HG03159 (cell line): Measurements from ENCODE around the gene PDZRN4.
A peak's percentile ranks its signal among the peaks of the same experiment; 100 is the strongest.
"Not testable (repeated sequence)": the region's sequence is repeated elsewhere in the genome, so short reads cannot be mapped to it uniquely, and the experiment has no call there.

ENCODE experiments used
- ATAC-seq: cut with Tn5 transposase; IDR thresholded peaks from one replicate; pipeline ENCODE4 v1.9.1; 2021; ENCODE audit warnings: mild to moderate bottlenecking, moderate library complexity; ENCODE audit not compliant: unreplicated experiment

Gene PDZRN4

DNA sequence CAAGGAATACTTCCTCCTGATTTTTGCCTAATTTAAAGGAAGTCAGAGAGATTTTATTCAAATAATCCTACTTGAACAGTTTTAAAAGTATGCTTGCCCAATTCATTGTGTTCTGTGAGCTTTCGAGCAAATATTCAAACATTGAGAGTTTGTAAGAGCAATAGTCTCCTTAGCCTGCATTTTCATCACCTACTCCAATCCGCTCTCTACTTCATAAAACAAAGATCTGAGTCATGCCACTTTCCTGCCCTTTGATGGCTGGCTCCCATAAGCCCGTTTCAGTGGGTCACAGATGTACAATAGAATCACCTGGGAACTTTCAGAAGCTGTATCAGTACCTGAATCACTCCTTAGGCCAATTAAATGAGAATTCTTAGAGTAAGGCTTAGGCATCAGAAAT, 319.2 kb downstream of the PDZRN4 start:
- no peak for ATAC-seq

DNA sequence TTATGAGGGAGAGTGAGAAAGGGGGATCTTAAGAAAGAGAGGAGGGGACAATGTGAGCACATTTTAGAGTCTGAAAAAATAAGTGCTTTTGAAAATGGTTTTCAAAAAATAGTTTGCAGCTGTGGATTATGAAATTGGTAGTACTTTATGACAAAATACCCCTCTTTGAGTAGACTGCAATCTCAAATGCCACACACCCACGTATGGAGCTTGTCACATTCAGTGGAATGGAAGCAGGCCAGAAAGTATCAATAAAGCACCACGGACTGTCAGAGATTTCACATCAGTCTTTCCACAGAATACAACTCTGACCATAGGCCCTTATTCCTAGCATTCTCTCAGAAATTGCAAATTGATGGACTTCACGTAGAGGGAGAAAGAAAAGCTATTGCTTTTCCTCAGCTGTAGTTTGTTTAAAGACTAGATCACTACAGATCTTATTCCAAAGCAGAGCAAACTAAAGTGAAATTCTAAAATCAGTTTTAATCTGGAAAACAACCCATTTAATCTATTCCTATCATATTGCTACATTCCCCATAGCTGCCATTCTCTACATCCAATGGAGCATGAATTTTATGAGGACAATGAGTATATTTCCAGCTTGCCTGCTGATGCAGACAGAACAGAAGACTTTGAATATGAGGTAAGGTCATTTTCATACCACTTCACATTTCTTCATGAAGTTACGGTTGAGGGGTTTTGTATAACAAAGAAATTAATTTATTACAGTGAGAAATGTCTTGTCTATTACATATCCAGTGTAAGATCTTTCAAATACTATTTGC, 321.3 kb downstream of the PDZRN4 start:
- ATAC-seq: no peak

DNA sequence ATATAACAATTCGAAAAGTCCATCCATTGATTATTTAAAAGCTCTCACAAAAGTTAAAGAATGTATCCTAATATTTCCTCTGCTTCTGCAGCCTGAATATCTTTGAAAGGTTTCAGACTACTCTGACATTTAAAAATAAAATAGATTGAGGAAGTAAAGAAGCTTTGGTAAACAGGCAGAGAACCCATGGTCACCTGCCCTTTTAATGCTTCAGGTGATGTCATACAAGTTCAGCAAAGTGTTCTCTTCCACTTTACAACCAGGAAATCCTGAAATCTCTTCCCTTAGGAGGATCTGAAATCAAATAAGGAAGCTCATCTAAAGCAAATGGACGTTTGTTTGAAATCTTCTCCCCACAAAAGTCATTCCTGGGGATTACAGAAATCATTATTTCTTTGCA, 322.4 kb downstream of the PDZRN4 start:
- ATAC-seq: no peak

DNA sequence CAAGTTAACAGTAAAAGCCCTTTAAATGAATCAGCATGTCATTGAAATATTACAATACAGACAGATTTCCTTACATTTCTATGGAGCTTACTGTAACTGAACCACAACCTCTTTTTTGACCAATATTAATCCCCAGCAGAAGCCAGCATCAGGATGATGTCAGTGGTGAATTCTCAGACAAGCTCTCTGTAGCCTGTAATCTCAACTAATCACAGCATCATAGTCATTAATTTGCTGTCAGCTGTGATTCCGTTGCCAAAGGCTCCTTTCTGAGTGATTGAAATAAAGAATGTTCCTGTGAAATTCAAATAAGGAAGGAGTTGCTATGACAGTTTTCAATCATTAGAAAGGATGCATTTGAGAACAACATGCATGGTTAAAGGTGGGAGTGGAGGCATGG, 323.1 kb downstream of the PDZRN4 start:
- ATAC-seq: no peak

DNA sequence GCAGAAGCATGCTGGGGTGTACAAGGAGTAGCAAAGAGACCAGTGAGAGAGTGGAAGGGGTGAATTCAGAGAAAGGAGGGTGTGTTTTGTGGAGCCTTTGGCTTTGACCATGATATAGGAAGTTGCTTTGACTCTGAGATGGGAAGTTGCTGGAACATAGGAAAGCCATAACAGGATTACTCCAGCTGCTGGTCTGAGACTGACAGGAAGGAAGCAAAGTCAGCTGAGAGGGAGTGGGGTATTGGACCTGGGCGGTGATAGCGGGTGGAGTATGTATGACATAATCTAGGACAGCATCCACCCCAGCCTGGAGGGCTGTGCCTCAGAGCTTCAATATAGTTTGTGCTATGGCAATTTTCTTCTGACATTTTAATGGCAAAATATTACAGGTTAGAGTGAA, 324.4 kb downstream of the PDZRN4 start:
- no peak for ATAC-seq

DNA sequence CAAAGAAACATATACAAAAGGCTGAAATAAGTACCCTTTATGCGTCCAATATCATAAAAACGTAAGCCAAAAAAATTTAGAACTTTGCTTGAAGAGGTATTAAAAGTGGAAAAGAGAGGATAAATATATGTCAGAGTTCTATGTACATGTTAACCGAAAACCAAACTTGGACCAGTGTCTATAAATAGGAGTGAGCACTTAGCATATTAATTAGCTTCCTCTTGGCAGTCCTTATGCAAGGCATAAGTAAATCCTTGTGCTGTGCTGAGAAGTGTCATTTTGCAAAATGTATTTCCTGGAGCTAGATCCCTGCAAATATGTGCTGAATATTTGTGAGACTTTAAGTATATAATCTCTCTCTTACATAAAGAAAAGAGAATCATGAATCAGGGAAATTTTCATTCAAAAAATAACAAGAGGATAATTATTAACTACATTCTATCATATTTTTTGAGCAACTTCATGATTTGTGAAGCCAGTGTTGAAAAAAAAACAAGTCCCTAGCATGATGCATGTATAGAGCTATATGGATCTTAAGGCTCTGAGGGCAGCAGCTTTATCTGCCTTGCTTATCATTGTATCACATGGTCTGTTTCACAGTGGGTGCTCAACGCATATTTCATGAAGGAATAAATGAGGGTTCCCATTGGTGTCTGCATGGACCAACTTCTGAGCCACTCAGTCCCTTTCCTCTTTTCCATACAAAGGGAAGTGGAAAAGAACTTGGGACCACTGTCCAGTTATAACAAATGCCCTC, 326.1 kb downstream of the PDZRN4 start:
- ATAC-seq: no peak

DNA sequence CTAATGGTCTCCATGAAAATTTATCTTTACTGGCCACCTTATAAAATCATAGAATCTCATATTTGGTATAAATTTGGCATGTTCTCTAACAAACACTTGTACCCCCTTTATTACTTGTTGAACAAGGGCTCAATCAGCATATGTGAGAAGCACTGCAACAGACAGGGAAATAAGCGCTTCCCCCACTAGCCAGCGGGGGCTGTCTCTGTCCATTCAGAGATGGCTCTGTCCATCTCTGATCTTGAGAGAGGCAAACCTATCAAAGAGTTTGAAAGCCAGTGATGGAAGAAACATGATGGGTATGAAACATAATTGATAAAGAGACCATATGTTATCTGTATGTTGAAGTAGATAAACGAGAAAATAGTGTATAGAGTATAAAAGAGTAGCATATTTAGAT, 326.8 kb downstream of the PDZRN4 start:
- ATAC-seq: no peak

DNA sequence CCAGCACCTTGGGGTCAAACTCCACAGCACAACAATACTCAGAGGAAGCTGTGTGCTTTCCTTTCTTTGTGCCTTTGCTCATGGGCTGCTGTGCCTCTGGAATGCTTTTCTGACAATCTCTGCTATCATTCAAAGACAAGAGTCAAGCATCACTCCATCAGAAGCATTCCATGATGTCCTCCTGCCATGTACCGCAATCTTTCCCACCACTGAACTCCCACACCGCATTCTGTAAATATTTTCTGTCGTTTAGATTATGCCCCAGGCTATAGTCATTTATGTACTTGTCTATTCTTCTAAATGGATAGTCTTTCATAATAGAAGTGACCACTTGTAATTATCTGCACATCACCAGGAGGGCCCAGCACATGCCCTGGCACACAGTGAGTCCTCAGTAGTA, 327.8 kb downstream of the PDZRN4 start:
- no peak for ATAC-seq

DNA sequence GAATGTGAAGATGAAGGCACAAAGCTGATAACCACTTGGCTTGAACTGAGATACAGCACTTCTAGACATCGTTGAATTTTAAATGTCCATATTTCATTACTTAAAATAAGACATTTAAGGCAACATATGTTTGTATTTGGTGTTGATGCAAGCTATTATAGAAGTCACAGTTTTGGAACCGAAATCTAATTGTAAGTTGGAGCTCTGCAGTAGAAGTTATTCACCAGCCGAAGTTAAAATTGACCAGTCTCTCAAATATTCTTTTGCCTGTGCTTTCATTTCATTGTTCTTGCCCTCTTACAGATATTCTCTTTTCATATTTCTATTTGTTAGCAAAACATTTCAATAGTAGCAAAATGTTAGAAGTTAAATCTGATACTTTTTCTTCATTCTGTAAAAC, 332.7 kb downstream of the PDZRN4 start:
- ATAC-seq: no peak

DNA sequence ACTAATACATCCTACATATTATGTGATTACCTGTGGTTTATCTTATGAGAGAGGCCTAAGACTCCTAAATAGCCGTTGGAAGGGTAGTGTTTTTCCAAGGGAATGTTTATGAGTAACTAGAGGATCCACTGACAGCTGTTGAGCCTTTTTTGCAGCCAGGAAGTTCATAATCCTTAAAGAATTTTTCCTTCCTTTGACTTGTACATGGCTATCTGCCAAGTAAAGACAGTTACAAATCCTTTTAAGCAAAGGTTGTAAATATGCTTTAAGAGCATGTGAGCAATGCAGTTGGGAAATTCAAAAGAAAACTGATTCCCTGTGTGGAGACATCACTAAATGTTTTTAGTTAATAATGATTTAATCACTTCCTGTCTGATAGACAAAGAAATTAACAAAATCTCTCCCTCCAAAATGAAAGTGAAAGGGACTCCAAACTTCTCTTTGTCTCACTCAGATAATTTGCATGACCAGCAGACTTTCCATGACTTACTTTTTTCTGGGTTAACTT, 333.8 kb downstream of the PDZRN4 start:
- ATAC-seq: peak; percentile 89

DNA sequence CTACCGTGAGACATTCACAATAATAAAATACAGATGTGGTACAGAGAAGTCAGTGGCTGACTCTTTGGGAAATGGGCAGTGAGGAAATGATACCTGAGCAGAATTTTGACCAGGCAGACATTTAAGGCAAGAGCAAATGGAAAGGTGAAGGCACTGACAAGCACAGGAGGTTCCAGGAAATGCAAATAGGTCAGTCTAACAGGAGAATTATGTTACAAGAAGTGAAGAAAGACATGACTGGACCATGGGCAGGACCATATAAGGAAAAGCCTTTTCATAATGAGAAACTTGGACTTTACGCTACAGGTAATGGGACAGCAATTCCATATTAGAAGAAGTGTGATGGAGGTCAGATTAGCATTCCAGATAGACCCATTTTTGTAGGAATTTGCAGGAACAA, 338.9 kb downstream of the PDZRN4 start:
- ATAC-seq: no peak

DNA sequence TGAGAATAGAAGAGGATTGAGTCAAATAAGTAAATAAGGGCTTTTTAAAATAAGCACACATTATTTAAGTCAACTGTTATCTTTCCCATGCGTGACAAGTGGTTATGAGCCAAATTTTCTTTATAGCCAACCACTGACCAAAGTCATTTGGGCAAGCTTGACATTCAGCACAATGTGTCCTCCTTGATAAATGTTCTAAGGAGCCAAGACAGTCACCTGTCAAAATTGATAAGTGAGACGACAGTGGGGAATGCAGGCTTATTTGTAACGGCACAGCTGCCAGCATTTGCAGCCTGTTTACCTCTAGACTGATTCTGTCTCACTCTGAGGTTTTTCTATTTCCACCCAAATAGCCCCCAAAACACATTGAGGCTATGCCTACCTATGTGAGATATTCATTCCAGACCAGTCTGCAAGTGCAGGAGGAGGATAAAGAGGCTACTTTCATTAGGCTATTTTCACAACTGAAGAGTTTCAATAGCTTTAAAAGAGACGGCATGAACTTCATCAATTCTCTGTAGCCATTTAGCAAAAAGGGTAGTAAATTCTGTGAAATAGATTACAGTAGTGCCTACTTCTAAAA, 339.5 kb downstream of the PDZRN4 start:
- ATAC-seq: no peak

DNA sequence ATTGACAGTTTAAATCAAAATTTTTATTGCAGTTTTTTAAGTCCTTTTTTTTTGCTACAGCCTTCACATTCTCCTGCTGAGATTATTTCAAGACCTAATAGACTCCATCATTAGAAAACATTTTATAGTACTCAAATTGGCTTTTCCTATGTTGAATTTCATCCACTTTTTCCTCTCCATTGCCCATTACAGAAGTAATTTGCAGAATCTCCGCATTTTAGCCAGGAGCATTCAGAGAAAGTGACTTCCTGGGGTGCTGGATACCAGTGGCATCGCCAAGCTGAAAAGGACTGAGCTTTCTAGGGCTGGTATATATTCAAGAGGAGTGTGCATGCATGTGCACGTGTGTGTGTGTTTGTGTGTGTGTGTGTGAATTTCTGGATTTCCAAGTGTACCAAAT, 340.8 kb downstream of the PDZRN4 start:
- ATAC-seq: no peak

DNA sequence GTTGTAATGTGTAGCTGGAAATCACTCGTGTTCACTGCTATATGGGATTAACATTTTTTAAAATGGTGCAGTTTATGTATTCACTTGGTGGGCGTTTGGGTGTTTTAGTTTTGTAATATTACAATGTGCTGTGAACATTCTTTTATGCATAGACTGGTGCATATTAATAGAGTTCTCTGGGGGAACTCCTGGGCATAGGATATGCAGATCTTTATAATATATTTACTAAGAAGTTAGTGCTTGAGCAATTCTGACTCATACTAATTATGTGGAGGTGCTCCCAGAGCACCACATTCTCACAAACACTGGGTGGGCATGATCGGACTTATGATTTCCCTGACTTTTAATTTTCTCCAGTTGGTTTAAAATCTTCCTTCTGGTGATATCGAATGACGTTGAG, 342.3 kb downstream of the PDZRN4 start:
- ATAC-seq: no peak

DNA sequence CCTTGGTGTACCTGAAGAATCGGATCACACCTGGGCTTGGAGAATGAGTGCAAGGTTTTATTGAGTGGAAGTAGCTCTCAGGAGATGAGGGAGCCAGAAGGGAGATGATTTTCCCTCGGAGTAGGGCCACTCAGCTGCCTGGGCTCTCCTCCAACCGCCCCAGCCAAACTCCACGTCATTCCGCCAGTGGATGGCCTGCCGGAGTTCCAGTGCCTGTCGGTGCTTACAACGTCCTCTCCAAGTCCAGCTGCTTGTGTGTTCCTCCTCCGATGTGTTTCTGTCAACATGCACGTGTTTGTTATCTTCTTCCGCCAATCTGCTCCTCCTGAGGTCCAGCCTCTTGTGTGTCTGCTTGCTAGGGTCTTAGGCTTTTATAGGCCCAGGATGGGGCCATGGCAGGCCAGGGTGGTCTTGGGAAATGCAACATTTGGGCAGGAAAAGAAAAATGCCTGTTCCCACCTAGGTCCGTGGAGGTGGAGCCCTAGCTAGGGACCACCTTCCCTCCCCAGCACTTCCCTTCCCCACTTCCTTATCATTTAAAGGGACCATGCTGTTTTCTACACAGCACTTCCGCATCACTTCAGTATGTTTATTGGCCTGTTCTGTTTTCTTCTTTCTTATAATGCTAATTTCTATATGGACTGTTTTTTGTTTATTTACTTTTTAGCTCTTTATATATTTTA, 343.2 kb downstream of the PDZRN4 start:
- ATAC-seq: no peak

DNA sequence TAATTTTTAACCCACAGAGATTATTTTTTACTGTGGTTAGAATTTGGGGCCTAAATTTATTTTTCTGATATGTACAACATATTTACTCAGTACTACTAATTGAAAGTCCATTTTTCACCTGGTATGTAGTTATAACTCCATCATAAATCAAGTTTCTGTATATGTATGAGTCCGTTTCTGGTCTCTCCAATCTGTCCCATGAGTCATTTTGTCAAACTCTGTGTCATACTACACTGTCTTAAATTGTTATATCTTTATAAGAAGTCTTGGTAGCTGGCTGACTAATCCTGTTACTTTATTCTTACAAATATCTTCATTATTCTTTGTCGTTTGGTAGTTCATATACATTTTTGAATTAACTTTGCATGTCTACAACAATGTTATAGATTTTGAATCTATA, 344.0 kb downstream of the PDZRN4 start:
- peak; percentile 49 for ATAC-seq

DNA sequence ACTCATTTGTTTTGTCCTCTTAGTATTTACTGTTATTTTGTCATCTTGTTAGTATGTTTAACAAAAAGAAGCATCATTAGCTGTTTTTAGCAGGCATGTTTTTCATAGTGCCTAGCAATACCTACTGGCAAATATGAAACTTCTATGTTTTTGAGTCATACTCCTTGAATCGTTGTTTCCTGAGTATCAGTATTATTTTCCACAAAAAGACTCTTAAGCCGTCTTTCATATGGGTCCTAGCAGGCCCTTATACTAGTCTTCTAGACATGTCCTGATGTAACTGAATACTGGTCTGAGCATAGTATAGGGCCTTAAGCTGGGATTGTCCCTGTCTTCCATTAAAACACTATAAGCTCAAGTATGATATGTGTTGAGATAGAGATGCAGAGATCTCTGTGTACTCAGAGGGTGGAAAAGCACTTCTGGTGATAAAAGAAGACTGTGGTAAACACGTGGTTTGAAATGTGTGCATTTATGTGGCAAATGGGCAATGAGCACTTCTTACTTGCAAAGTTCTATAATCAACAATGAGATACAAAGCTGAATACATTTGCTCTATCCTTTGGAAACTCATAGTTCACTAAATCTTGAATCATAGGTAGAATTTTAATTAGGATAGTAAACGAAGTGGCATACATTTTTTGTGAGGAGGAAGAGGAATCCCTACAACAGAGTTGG, 348.8 kb downstream of the PDZRN4 start:
- ATAC-seq: no peak

DNA sequence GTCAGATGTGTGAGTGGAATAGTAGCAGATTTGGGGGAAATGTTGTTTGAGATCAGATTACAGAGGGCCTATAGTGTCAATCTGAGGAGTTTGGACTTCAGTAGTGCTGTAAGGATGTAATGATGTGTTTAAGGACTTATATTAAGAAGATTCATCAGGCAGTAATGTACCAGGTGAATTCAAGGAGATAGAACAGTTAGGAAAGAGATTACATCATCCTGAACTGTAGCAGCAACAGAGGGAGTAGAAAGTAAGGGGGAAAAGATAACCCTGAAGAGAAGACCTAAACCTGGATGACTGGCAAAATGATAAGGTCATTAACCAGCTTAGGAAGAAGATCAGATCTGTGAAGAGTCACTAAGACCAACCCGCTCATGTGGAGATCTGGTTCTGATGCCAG, 349.4 kb downstream of the PDZRN4 start:
- ATAC-seq: no peak

DNA sequence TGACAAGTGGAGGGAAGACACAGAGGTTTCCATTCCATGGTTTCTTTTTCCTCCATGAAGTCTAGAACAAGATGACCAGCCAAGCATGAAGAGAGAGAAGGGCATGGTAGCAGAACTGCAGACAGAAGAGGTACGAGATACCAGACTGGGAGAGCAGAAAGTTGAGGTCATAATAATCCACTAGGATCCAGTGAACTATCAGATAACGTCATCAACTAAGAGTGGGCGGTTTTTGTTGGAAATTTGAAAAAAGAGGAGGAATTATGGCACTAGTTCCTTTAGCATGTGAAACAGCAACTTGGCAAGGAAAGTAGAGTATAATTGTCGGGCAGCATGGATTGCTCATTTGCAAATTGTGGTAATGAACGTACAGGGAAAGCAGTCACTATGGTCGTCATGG, 357.6 kb downstream of the PDZRN4 start:
- no peak for ATAC-seq

DNA sequence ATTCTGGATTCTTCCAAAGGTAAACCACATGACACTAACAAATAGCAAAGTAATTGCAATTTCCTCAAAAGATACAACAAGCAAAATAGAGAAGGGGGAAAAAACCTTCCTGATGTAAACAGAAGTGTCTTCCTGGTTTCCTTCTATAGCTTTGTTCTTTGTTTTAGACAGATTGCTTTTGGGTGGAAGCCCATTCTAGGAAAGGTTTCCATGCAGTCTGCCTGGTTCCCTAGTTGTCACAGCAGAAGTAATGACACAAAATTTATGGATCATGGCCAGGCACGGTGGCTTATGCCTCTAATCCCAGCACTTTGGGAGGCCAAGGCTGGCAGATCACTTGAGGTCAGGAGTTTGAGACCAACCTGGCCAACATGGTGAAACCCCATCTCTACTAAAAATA, 359.0 kb downstream of the PDZRN4 start:
- not testable (repeated sequence) for ATAC-seq

DNA sequence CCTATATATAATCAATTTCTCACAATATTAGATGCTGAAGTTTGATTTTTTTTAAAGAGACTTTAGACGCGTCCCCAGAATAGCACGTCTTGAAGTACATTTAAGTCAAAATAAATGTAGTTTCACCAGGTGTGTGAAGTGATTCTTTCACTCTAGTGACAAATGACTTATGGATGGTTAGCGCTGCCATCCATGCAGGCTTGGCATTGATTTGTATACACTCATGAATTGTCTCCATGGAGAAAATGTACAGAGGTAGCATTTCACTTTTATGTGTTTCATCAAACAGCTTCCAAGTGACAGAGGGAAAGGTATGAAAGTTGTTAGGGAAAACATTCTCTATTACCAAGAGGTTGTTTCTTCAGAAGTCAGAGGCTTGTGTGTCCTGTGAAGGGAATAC, 360.8 kb downstream of the PDZRN4 start:
- no peak for ATAC-seq
